ENCODE results near the gene E4F1.
"Not testable (repeated sequence)": the region's sequence is repeated elsewhere in the genome, so short reads cannot be mapped to it uniquely, and the experiment has no call there.

The E4F1 gene

GRCh38 chr16:2190002-2190658, 33.3 kb upstream of the E4F1 start:
- no peak for DNase-seq (ENCODE audit: low read depth)

- DNase-seq (ENCODE audit: low read depth): no peak
Measured at GRCh38 chr16:2190659-2191445, 32.5 kb upstream of the E4F1 start.

GRCh38 chr16:2191446-2191706, 32.0 kb upstream of the E4F1 start:
- no peak for DNase-seq (ENCODE audit: low read depth)

GRCh38 chr16:2194166-2194834, 29.1 kb upstream of the E4F1 start:
- DNase-seq (ENCODE audit: low read depth): no peak

- DNase-seq (ENCODE audit: low read depth): no peak
Measured at GRCh38 chr16:2194852-2195321, 28.5 kb upstream of the E4F1 start.

GRCh38 chr16:2195322-2196161, 27.8 kb upstream of the E4F1 start:
- DNase-seq (ENCODE audit: low read depth): no peak

GRCh38 chr16:2196162-2196980, 27.0 kb upstream of the E4F1 start, which contains the start of gene CASKIN1:
Gene CASKIN1 (minus strand): TSS chr16:2196605. CDS start chr16:2196432, 173 bp downstream.
- DNase-seq (ENCODE audit: low read depth): no peak

GRCh38 chr16:2196981-2197511, 26.3 kb upstream of the E4F1 start:
- DNase-seq (ENCODE audit: low read depth): no peak

- DNase-seq (ENCODE audit: low read depth): no peak
Measured at GRCh38 chr16:2197765-2198164, 25.6 kb upstream of the E4F1 start.

- no peak for DNase-seq (ENCODE audit: low read depth)
Measured at GRCh38 chr16:2198283-2198682, 25.1 kb upstream of the E4F1 start.

GRCh38 chr16:2199095-2199494, 24.3 kb upstream of the E4F1 start:
- DNase-seq (ENCODE audit: low read depth): no peak

- DNase-seq (ENCODE audit: low read depth): no peak
Measured at GRCh38 chr16:2199621-2200139, 23.7 kb upstream of the E4F1 start.

GRCh38 chr16:2200313-2200712, 23.1 kb upstream of the E4F1 start:
- no peak for DNase-seq (ENCODE audit: low read depth)

GRCh38 chr16:2203119-2203688, 20.2 kb upstream of the E4F1 start:
- DNase-seq (ENCODE audit: low read depth): not testable (repeated sequence)

- DNase-seq (ENCODE audit: low read depth): no peak
Measured at GRCh38 chr16:2204416-2205103, 18.8 kb upstream of the E4F1 start.

GRCh38 chr16:2205104-2205966, 18.1 kb upstream of the E4F1 start, which contains the start of gene MLST8:
Gene MLST8 (plus strand): TSS chr16:2205454. CDS start chr16:2206086, 632 bp downstream.
- DNase-seq (ENCODE audit: low read depth): peak; percentile 69

- DNase-seq (ENCODE audit: low read depth): no peak
Measured at GRCh38 chr16:2205967-2206313, 17.5 kb upstream of the E4F1 start.

- DNase-seq (ENCODE audit: low read depth): no peak
Measured at GRCh38 chr16:2206420-2206779, 17.0 kb upstream of the E4F1 start.
